Spleen (tissue), 11 donors: ENCODE data around the gene CBY3. TPM values are rescaled to one million over a fixed set of nuclear protein-coding genes. Genes with fewer than 3 reads are reported as not detected.

Experiments used
- DNase-seq: peaks from one replicate; pipeline ENCODE4 v3.0.0-alpha.2; 2020
- H3K27ac ChIP-seq, 8 donors: fragments of 200-600 bp; sonication (generic) in 7 of 8; 1 replicate in 4 of 8; 2 replicates in 4 of 8; pipeline versions ENCODE4 v1.5.0 to v1.8.0; 2016 to 2021; ENCODE audit warnings: inconsistent platforms in 4 of 8, mild to moderate bottlenecking in 4 of 8, moderate library complexity in 1 of 8
- H3K27me3 ChIP-seq, 7 donors: fragments of 200-600 bp; sonication (generic) in 6 of 7; replicated peaks in 1 of 7; 1 replicate in 4 of 7; 2 replicates in 3 of 7; pipeline versions ENCODE4 v1.5.0 to v1.8.0; 2016 to 2021; ENCODE audit warnings: inconsistent platforms in 3 of 7, mild to moderate bottlenecking in 1 of 7
- H3K36me3 ChIP-seq, 6 donors: fragments of 200-600 bp; sonication (generic) in 5 of 6; 1 replicate in 4 of 6; 2 replicates in 2 of 6; pipeline versions ENCODE4 v1.5.0 to v1.8.0; 2016 to 2021; ENCODE audit warnings: inconsistent platforms in 2 of 6
- H3K4me1 ChIP-seq, 6 donors: fragments of 200-600 bp; sonication (generic) in 5 of 6; 1 replicate in 3 of 6; 2 replicates in 3 of 6; pipeline versions ENCODE4 v1.5.0 to v1.8.0; 2016 to 2021; ENCODE audit warnings: inconsistent platforms in 3 of 6
- H3K4me3 ChIP-seq, 8 donors: fragments of 200-600 bp; sonication (generic) in 7 of 8; 1 replicate in 4 of 8; 2 replicates in 4 of 8; pipeline versions ENCODE4 v1.5.0 to v1.8.0; 2016 to 2021; ENCODE audit warnings: inconsistent platforms in 4 of 8, mild to moderate bottlenecking in 4 of 8, moderate library complexity in 2 of 8
- H3K9me3 ChIP-seq, 8 donors: fragments of 200-600 bp; sonication (generic) in 7 of 8; 1 replicate in 4 of 8; 2 replicates in 4 of 8; pipeline versions ENCODE4 v1.5.0 to v1.8.0; 2016 to 2021; ENCODE audit warnings: inconsistent platforms in 4 of 8
- POLR2A ChIP-seq, 3 donors: fragments of 450-650 bp; IDR thresholded peaks; one replicate each; pipeline ENCODE4 v1.5.1; 2017; ENCODE audit warnings: antibody characterized with exemption in 3 of 3, mild to moderate bottlenecking in 1 of 3
- POLR2AphosphoS5 ChIP-seq, 3 donors: sonication (generic); formaldehyde crosslinking; IDR thresholded peaks; one replicate each; pipeline ENCODE4 v1.5.1; 2017; ENCODE audit warnings: antibody characterized with exemption in 3 of 3
- WGBS, 5 donors: extraction: QIAGEN DNeasy Blood & Tissue Kit in 3 of 5; methylation state at CpG; one replicate each; pipeline versions ENCODE4 v1.1.5 to v1.1.7; 2013 to 2018; 5-methylcytosine and 5-hydroxymethylcytosine counted together
- intact Hi-C: fragments of 100-400 bp; cut with DNase I; formaldehyde crosslinking; loops from one replicate; pipeline ENCODE4 v1.15.0; 2023; ENCODE audit warnings: low total_unique reads
- polyA plus RNA-seq, 3 donors: library from polyadenylated mRNA; stranded (reverse); fragments of 200-250 nt; gene quantifications; one replicate each; pipeline ENCODE4 v1.2.1, GENCODE V29; 2013
- total RNA-seq, 7 donors: library from RNA; depleted of rRNA in 3 of 7; stranded (reverse); fragments of >200 nt in 3 of 7; fragmentation: NEBNext Ultra II Directional in 4 of 7; extraction: Animal tissue kit (Norgen Biotek cat#: 25700) in 4 of 7; gene quantifications; one replicate each; pipeline versions ENCODE4 v1.1.0 to v1.2.1, GENCODE V29; 2016 to 2021
- TF ChIP-seq, protein P1 (sequence below), 11 experiments: fragments of 200-600 bp in 7 of 11; fragments of 450-650 bp in 4 of 11; sonication (generic) in 4 of 11; IDR thresholded peaks in 8 of 11; conservative IDR thresholded peaks in 3 of 11; 1 replicate in 7 of 11; 2 replicates in 4 of 11; pipeline versions ENCODE4 v1.4.0 to v1.8.0; 2016 to 2021; ENCODE audit warnings: antibody characterized with exemption in 11 of 11, inconsistent platforms in 4 of 11, mild to moderate bottlenecking in 1 of 11
- donor health status: healthy with polysubstance abuse.
- donor health status: DM: no; HTN: no; CAD: no; lungs with moderate emphysema.
- donor health status: DM: no; HTN: no; CAD: no.
- donor health status: Bipolar disorder and iron deficiency.
- donor health status: healthy.
- donor health status: DM: no; HTN: no; CAD: no.
- donor health status: DM: yes; HTN: yes; CAD: no.

CBY3 gene
- total and polyA plus RNA-seq, 10 donors = 0.12 to 1.6 TPM; not detected in 8

GRCh38 chr5:179727106-179727505 lies 46.3 kb upstream of the CBY3 start:
- no peak for TF ChIP-seq POLR2A (IDR thresholded peaks at IDR 0.05)
- TF ChIP-seq POLR2AphosphoS5 (IDR thresholded peaks at IDR 0.05) = no peak
- TF ChIP-seq, protein P1, sequence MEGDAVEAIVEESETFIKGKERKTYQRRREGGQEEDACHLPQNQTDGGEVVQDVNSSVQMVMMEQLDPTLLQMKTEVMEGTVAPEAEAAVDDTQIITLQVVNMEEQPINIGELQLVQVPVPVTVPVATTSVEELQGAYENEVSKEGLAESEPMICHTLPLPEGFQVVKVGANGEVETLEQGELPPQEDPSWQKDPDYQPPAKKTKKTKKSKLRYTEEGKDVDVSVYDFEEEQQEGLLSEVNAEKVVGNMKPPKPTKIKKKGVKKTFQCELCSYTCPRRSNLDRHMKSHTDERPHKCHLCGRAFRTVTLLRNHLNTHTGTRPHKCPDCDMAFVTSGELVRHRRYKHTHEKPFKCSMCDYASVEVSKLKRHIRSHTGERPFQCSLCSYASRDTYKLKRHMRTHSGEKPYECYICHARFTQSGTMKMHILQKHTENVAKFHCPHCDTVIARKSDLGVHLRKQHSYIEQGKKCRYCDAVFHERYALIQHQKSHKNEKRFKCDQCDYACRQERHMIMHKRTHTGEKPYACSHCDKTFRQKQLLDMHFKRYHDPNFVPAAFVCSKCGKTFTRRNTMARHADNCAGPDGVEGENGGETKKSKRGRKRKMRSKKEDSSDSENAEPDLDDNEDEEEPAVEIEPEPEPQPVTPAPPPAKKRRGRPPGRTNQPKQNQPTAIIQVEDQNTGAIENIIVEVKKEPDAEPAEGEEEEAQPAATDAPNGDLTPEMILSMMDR (IDR thresholded peaks at IDR 0.05 in 8 of 11, conservative IDR thresholded peaks at IDR 0.05 in 3 of 11) = no peak
- Histone ChIP-seq H3K9me3 (no peaks in the 10 kb centered on the region), H3K27ac (peak overlapping the region in 4 of 8 donors; percentile 44 to 71 (median 60)), H3K4me1 (peaks cover 4 to 62% (median 16%) of the 10 kb centered on the region in 6 donors), H3K36me3 (peaks cover 3 to 90% (median 76%) of the 10 kb centered on the region in 6 donors), H3K4me3 (no peak overlapping the region), H3K27me3 (no peaks in the 10 kb centered on the region)
- DNase-seq = no peak
- 59 to 78% (median 69%) methylated on average over 6 of the region's 6 CpGs for WGBS, 5 donors
- intact Hi-C loops = no loop called here

DNA sequence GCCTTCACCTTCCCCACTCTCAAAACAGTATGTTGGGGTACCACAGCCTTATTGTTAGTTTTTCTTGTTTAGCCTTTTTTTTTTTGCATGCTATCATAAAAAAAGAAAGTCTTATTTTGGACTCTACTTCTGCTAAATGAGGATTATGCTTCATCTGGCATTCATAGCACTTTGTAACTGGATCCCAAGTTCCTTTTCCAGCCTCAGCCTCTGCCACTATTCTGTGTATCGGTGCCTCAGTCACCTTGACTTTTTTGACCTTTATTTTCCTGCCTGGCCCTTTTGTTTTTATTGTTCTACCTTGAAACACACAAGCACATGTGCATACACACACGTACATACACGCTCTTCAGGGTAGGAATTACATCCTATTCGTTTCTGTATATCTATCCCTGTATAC lies 43.3 kb upstream of the CBY3 start:
- no peaks in the 10 kb centered on the region for H3K27me3 ChIP-seq
- H3K4me1 ChIP-seq = peaks cover 0 to 32% (median 2%) of the 10 kb centered on the region in 6 donors
- intact Hi-C loops = no loop called here
- no peak overlapping the region for H3K27ac ChIP-seq
- no peaks in the 10 kb centered on the region for H3K9me3 ChIP-seq
- DNase-seq = no peak
- 70 to 89% (median 81%) methylated on average over 4 of the region's 4 CpGs for WGBS, 5 donors
- H3K4me3 ChIP-seq = no peak overlapping the region
- no peak for TF ChIP-seq POLR2AphosphoS5 (IDR thresholded peaks at IDR 0.05)
- no peak for TF ChIP-seq POLR2A (IDR thresholded peaks at IDR 0.05)
- TF ChIP-seq, protein P1 (IDR thresholded peaks at IDR 0.05 in 8 of 11, conservative IDR thresholded peaks at IDR 0.05 in 3 of 11) = no peak
- peaks cover 7 to 100% (median 98%) of the 10 kb centered on the region in 6 donors for H3K36me3 ChIP-seq

DNA sequence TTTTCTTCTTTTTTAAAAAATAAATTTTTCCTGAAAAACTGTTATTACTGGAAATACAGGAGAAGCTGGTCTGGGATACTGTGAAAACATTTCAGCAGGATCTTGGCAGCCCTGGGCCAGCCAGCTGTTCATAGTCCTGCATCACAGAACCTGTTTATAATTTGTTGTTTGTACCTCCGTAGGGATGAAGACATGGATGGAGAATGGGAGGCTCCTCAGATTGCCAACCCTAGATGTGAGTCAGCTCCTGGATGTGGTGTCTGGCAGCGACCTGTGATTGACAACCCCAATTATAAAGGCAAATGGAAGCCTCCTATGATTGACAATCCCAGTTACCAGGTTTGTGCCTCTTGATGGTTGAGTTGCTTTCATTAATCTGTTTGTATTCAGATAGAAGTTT lies 39.4 kb upstream of the CBY3 start:
- Histone ChIP-seq H3K4me3 (no peak overlapping the region), H3K27ac (no peak overlapping the region), H3K36me3 (peaks cover 10 to 100% (median 91%) of the 10 kb centered on the region in 6 donors), H3K27me3 (no peaks in the 10 kb centered on the region), H3K4me1 (peaks cover 0 to 11% (median 2%) of the 10 kb centered on the region in 6 donors), H3K9me3 (no peaks in the 10 kb centered on the region)
- TF ChIP-seq POLR2A (IDR thresholded peaks at IDR 0.05) (no peak), POLR2AphosphoS5 (IDR thresholded peaks at IDR 0.05) (no peak)
- TF ChIP-seq, protein P1 (IDR thresholded peaks at IDR 0.05 in 8 of 11, conservative IDR thresholded peaks at IDR 0.05 in 3 of 11) = no peak
- intact Hi-C loops = no loop called here
- DNase-seq = no peak
- 91 to 97% (median 93%) methylated on average over 2 of the region's 2 CpGs for WGBS, 5 donors

DNA sequence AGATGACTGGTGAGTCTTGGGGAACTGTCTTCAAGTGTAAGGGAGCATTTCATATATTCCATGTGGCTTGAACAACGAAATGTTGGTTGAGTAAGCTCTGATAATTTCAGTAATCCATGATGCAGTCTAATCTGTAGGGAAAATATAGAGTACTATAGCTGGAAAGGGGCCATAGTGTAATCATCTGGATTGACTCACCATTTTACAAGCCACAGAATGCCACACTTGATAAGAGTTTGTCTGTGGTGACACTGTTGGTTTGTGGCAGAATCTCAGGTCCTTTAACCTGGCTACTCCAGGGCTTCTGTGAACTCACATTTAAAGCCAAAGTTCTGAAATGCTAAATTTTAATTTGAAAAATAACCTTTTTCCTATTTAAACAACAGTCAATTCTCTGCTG lies 35.5 kb upstream of the CBY3 start:
- TF ChIP-seq POLR2AphosphoS5 (IDR thresholded peaks at IDR 0.05) (no peak), POLR2A (IDR thresholded peaks at IDR 0.05) (no peak)
- TF ChIP-seq, protein P1 (IDR thresholded peaks at IDR 0.05 in 8 of 11, conservative IDR thresholded peaks at IDR 0.05 in 3 of 11) = no peak
- WGBS, 5 donors = 71 to 91% (median 86%) methylated on average over 1 of the region's 1 CpG

More for the DNA sequence above, 35.5 kb upstream of the CBY3 start:
- Histone ChIP-seq H3K4me3 (no peak overlapping the region), H3K9me3 (no peaks in the 10 kb centered on the region), H3K4me1 (no peaks in the 10 kb centered on the region), H3K27me3 (no peaks in the 10 kb centered on the region), H3K27ac (no peak overlapping the region), H3K36me3 (peaks cover 11 to 100% (median 90%) of the 10 kb centered on the region in 6 donors)
- intact Hi-C loops = no loop called here
- DNase-seq = no peak
